Subcutaneous adipose tissue (tissue), 4 donors: ENCODE measurements around the gene PSMA7. TPM values are rescaled to one million over a fixed set of nuclear protein-coding genes. Genes with fewer than 3 reads are reported as not detected.

ENCODE experiments used
- CTCF ChIP-seq: fragments of 450-650 bp; IDR thresholded peaks from one replicate; pipeline ENCODE4 v1.5.1; 2016; ENCODE audit warnings: low read depth, mild to moderate bottlenecking, control low read depth, antibody characterized with exemption, moderate library complexity
- total RNA-seq, 4 donors: library from RNA; depleted of rRNA; stranded (reverse); fragments of >200 nt; gene quantifications; one replicate each; pipeline ENCODE4 v1.1.0, GENCODE V29; 2016

The PSMA7 gene
- total RNA-seq, 4 donors from 2014 or later = 299 to 630 (median 399) TPM

DNA sequence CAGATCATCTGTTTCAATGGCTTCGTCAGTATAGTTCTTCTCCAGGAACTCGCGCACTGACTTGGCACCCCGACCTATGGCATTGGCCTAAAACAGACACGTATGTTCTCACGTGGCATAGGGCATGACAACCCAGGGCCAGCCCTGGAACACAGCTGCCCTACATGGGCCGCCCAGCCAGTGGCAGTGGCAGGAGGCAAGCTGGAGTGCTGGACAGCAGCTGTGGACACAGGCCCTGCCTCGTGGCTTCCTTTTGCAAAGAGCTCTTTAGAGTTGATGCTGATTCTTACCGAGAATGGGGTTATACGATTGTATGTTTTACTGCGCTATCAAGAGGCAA is 5.0 kb downstream of the PSMA7 start:
- TF ChIP-seq CTCF = no peak

GRCh38 chr20:62137478-62138203 is 5.6 kb downstream of the PSMA7 start:
- no peak for TF ChIP-seq CTCF

- no peak for TF ChIP-seq CTCF
These were observed 6.2 kb downstream of the PSMA7 start for GRCh38 chr20:62137092-62137384.

DNA sequence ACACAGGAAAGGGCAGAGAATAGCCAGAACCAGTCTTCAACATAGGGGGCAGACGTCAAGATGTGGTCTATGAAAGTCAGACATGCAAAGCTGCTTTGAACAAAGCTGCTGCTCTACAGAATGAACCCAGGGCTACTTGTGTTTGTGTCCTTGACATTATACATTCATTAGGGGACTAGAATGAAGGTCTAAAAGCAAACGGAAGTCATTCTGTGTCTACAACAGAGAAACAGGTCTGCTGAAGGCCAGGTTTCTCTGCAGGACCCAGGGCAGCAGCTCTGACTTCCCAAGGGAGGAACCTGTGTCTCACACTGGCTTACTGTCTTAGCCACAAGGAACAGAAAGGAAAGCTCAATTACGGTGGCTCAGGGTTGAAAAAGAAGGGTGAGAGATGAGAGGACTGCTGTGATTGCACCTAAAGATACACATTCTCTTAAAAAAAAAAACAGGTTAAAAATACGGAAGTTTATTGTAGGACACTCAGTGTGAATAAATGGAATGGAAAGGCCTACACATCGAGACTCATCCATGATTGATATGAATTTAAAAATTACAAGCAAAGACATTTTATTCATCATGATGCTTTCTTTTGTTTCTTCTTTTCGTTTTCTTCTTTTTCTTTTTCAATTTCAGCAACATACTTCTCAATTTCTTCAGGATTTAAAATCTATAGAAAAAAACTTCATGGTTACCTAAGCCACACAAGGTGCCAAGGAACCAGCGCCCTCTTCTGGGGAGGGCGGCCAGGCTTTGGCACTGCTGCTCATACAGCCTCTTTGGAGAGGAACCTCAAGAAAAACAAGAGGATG is 6.7 kb downstream of the PSMA7 start:
- TF ChIP-seq CTCF = no peak

- no peak for TF ChIP-seq CTCF
These were observed 7.5 kb downstream of the PSMA7 start for GRCh38 chr20:62135573-62136266.

DNA sequence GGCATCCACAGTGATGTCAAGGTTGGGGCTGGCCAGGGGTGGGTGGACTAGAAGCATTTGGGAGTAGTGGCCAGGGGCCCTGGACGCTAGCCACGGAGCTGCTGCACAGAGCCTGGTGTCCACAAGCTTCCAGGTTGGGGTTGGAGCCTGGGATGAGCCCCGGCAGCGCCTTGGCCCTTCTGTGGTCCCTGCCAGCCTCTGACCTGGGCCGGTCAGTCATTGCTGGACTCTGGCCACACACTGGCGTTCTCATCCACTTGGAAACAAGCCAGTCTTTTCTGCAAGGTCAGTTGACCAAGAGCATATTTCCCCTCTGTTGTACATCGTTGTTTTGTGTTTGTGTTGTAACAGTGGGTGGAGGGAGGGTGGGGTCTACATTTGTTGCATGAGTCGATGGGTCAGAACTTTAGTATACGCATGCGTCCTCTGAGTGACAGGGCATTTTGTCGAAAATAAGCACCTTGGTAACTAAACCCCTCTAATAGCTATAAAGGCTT is 8.4 kb downstream of the PSMA7 start:
- no peak for TF ChIP-seq CTCF

GRCh38 chr20:62133864-62134263 is 9.3 kb downstream of the PSMA7 start:
- no peak for TF ChIP-seq CTCF
